ENCODE data around the gene WFDC2. TPM values are rescaled to one million over a fixed set of nuclear protein-coding genes. Genes with fewer than 3 reads are reported as not detected.

Gene WFDC2
- total and polyA plus RNA-seq, 2 of the 8 experiments (the other 6 are each of a cell fraction or from before 2014, with no cell fraction given): 77.9 to 137 TPM

DNA sequence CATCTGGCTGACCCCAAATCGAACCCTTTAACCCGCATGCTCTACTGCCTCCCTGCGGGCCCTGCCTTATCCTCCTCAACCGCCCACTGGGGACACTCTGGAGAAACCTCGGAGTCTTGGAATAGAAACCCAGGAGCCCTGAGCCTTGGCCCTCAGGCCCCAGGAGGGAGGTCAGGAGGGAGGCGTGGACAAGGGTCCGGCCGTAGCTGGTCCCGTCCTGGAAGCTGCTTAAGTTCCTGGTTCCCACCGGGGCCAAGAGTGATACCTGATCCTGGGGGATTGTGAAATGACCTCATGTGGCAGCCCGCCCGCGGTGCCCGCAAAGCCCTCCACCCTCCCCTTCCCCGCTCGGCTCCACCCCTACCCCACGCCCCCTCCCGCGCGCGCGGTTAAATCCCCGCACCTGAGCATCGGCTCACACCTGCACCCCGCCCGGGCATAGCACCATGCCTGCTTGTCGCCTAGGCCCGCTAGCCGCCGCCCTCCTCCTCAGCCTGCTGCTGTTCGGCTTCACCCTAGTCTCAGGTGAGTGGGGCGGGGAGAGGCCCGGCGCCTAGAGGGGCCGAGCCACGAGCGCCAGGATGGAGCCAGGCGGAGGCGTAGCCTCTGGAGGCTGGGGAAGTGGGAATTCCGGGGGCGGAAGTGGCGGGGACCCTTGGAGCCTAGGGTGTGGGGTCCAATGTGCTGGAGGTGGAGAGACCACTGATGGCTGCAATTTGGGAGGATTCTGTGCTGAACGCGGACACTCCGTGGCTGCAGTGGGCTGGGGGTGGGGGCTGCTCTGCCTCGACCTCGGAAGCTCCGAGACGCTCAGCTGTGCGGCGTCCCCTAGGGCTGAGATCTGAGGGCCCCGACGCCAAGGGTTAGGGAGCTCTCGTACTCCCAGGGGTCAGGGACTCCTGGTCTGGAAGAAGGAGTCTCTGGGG, at the start of gene WFDC2 (continued):
- TF ChIP-seq, protein P1, sequence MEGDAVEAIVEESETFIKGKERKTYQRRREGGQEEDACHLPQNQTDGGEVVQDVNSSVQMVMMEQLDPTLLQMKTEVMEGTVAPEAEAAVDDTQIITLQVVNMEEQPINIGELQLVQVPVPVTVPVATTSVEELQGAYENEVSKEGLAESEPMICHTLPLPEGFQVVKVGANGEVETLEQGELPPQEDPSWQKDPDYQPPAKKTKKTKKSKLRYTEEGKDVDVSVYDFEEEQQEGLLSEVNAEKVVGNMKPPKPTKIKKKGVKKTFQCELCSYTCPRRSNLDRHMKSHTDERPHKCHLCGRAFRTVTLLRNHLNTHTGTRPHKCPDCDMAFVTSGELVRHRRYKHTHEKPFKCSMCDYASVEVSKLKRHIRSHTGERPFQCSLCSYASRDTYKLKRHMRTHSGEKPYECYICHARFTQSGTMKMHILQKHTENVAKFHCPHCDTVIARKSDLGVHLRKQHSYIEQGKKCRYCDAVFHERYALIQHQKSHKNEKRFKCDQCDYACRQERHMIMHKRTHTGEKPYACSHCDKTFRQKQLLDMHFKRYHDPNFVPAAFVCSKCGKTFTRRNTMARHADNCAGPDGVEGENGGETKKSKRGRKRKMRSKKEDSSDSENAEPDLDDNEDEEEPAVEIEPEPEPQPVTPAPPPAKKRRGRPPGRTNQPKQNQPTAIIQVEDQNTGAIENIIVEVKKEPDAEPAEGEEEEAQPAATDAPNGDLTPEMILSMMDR (IDR thresholded peaks at IDR 0.05; ENCODE audit: control extremely low read depth in 1 of 3, insufficient read depth in 1 of 3, low read depth in 1 of 3, low read length in 3 of 3): peak; percentile 22 to 67 (median 44)
- no peak for TF ChIP-seq TAF7 (optimal IDR thresholded peaks at IDR 0.05; ENCODE audit: borderline replicate concordance, low read depth, low read length)
- TF ChIP-seq KDM4A (IDR thresholded peaks at IDR 0.05; ENCODE audit: low read depth, low read length, severe bottlenecking): peak; percentile 68
- TF ChIP-seq ZNF274 (IDR thresholded peaks at IDR 0.05; ENCODE audit: borderline replicate concordance, extremely low read depth, low read length): no peak
- TF ChIP-seq RNF2 (IDR thresholded peaks at IDR 0.05; ENCODE audit: borderline replicate concordance, low read depth, low read length, missing control alignments, poor library complexity, severe bottlenecking): peak; percentile 10
- TF ChIP-seq, protein P2, sequence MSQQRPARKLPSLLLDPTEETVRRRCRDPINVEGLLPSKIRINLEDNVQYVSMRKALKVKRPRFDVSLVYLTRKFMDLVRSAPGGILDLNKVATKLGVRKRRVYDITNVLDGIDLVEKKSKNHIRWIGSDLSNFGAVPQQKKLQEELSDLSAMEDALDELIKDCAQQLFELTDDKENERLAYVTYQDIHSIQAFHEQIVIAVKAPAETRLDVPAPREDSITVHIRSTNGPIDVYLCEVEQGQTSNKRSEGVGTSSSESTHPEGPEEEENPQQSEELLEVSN (IDR thresholded peaks at IDR 0.05): peak; percentile 29; the same call in 1 of the 2 replicates
- no peak for TF ChIP-seq CREB1 (IDR thresholded peaks at IDR 0.05)
- TF ChIP-seq TAF1 (IDR thresholded peaks at IDR 0.05; ENCODE audit: low read depth, low read length): 0 out of 2 replicates have a peak, but pooled peaks have one; percentile 0
- peak; percentile 9; the same call in 1 of the 2 replicates for TF ChIP-seq BACH1 (IDR thresholded peaks at IDR 0.05; ENCODE audit: low read length)
- peak in 1 of 2 experiments; percentile 31; a peak in 1 of 4 replicates for TF ChIP-seq SIN3A (conservative IDR thresholded peaks at IDR 0.05 in 1 of 2, IDR thresholded peaks at IDR 0.05 in 1 of 2; ENCODE audit: low read depth in 1 of 2, low read length in 2 of 2)

Data from H1 (cell line).